Measurements from ENCODE around the gene BGN.

The BGN gene

GRCh38 chrX:153482376-153483015, 12.3 kb upstream of the BGN start:
- no peak for DNase-seq (ENCODE audit: low read depth)

GRCh38 chrX:153485396-153486080, 9.2 kb upstream of the BGN start:
- DNase-seq (ENCODE audit: low read depth), result no peak

GRCh38 chrX:153486171-153486570, 8.6 kb upstream of the BGN start:
- no peak for DNase-seq (ENCODE audit: low read depth)

GRCh38 chrX:153487590-153488071, 7.1 kb upstream of the BGN start:
- no peak for DNase-seq (ENCODE audit: low read depth)

- DNase-seq (ENCODE audit: low read depth), result no peak
Measured at GRCh38 chrX:153488231-153488914, 6.4 kb upstream of the BGN start.

- no peak for DNase-seq (ENCODE audit: low read depth)
Measured at GRCh38 chrX:153490217-153490930, 4.4 kb upstream of the BGN start.

- no peak for DNase-seq (ENCODE audit: low read depth)
Measured at GRCh38 chrX:153491351-153491914, 3.3 kb upstream of the BGN start.

GRCh38 chrX:153491918-153492317, 2.9 kb upstream of the BGN start:
- no peak for DNase-seq (ENCODE audit: low read depth)

- no peak for DNase-seq (ENCODE audit: low read depth)
Measured at GRCh38 chrX:153492543-153492942, 2.2 kb upstream of the BGN start.

GRCh38 chrX:153493085-153493484, 1.7 kb upstream of the BGN start:
- DNase-seq (ENCODE audit: low read depth), result no peak

- DNase-seq (ENCODE audit: low read depth), result no peak
Measured at GRCh38 chrX:153494061-153494460, 719 bp upstream of the BGN start.

- DNase-seq (ENCODE audit: low read depth), result no peak
Measured at GRCh38 chrX:153495362-153495751, 577 bp downstream of the BGN start.

GRCh38 chrX:153495903-153496589, 1.3 kb downstream of the BGN start:
- DNase-seq (ENCODE audit: low read depth), result no peak

GRCh38 chrX:153496590-153496959, 1.8 kb downstream of the BGN start:
- no peak for DNase-seq (ENCODE audit: low read depth)

GRCh38 chrX:153498453-153498852, 3.7 kb downstream of the BGN start:
- DNase-seq (ENCODE audit: low read depth), result no peak

- DNase-seq (ENCODE audit: low read depth), result no peak
Measured at GRCh38 chrX:153499341-153499740, 4.6 kb downstream of the BGN start.

- no peak for DNase-seq (ENCODE audit: low read depth)
Measured at GRCh38 chrX:153499876-153500275, 5.1 kb downstream of the BGN start.

- no peak for DNase-seq (ENCODE audit: low read depth)
Measured at GRCh38 chrX:153500676-153501280, 6.0 kb downstream of the BGN start.

GRCh38 chrX:153501530-153501929, 6.8 kb downstream of the BGN start:
- no peak for DNase-seq (ENCODE audit: low read depth)

GRCh38 chrX:153502131-153502530, 7.4 kb downstream of the BGN start:
- DNase-seq (ENCODE audit: low read depth), result no peak

- DNase-seq (ENCODE audit: low read depth), result no peak
Measured at GRCh38 chrX:153502796-153503195, 8.0 kb downstream of the BGN start.
